ENCODE measurements around the gene CAPN11. TPM values are rescaled to one million over a fixed set of nuclear protein-coding genes. Genes with fewer than 3 reads are reported as not detected.

CAPN11 gene
- total and polyA plus RNA-seq, 9 of the 15 experiments (the other 6 are each of a cell fraction or from before 2014, with no cell fraction given): 0.03 to 0.61 (median 0.17) TPM; not detected in 1

DNA sequence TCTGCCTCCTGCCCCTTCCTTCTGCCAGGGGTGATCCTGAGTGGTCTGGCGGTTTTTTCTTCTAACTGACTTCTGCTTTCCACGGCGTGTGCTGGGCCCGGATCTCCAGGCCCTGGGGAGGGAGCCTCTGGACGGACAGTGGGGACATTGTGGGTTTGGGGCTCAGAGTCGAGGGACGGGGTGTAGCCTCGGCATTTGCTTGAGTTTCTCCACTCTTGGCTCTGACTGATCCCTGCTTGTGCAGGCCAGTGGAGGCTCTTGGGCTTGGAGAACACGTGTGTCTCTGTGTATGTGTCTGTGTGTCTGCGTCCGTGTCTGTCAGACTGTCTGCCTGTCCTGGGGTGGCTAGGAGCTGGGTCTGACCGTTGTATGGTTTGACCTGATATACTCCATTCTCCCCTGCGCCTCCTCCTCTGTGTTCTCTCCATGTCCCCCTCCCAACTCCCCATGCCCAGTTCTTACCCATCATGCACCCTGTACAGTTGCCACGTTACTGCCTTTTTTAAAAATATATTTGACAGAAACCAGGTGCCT is 75.0 kb downstream of the CAPN11 start (continued):
- TF ChIP-seq, protein P1, sequence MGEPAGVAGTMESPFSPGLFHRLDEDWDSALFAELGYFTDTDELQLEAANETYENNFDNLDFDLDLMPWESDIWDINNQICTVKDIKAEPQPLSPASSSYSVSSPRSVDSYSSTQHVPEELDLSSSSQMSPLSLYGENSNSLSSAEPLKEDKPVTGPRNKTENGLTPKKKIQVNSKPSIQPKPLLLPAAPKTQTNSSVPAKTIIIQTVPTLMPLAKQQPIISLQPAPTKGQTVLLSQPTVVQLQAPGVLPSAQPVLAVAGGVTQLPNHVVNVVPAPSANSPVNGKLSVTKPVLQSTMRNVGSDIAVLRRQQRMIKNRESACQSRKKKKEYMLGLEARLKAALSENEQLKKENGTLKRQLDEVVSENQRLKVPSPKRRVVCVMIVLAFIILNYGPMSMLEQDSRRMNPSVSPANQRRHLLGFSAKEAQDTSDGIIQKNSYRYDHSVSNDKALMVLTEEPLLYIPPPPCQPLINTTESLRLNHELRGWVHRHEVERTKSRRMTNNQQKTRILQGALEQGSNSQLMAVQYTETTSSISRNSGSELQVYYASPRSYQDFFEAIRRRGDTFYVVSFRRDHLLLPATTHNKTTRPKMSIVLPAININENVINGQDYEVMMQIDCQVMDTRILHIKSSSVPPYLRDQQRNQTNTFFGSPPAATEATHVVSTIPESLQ (CRISPR knock-in tag; IDR thresholded peaks at IDR 0.05): no peak

Small RNA genes lying within 50 kb of the gene (small RNA-seq; reads per million reads assigned to genes)
- not detected for gene RN7SL811P

Other genes starting within 250 kb of the CAPN11 start
Only the 7 nearest of the 11 such genes appear.
- gene MRPL14, start 31.4 kb upstream of the CAPN11 start, total RNA-seq (2014; rRNA removed): 166 and 199 TPM in 2 replicates
- 97.5 and 126 TPM in 2 replicates for gene MRPL14, start 31.4 kb upstream of the CAPN11 start, total RNA-seq (2014; rRNA removed; fragmentation: Illumina TruSeq; extraction: Trizol)
- 130 and 136 TPM in 2 replicates for gene MRPL14, start 31.4 kb upstream of the CAPN11 start, total RNA-seq (2015; rRNA removed; fragmentation: Illumina TruSeq; extraction: Trizol)
- 143 and 149 TPM in 2 replicates for gene MRPL14, start 31.4 kb upstream of the CAPN11 start, total RNA-seq (2021)
- gene MRPL14, start 31.4 kb upstream of the CAPN11 start, polyA plus RNA-seq (2011; rRNA removed): 145 and 165 TPM in 2 replicates
- 134 and 163 TPM in 2 replicates for gene MRPL14, start 31.4 kb upstream of the CAPN11 start, polyA plus RNA-seq (2014; fragmentation: Illumina TruSeq; extraction: Trizol)
- 100 to 1,000 TPM; 414 to 424 TPM for gene MRPL14, start 31.4 kb upstream of the CAPN11 start, polyA plus RNA-seq (2014; fragmentation: Nextera tagmentation; extraction: Ambion mirVana)
- gene MRPL14, start 31.4 kb upstream of the CAPN11 start, polyA plus RNA-seq (2014; rRNA removed): 195 and 240 TPM in 2 replicates
- 12.6 and 22.5 TPM in 2 replicates for gene TMEM63B, start 31.3 kb upstream of the CAPN11 start, total RNA-seq (2014; rRNA removed)
- gene TMEM63B, start 31.3 kb upstream of the CAPN11 start, total RNA-seq (2014; rRNA removed; fragmentation: Illumina TruSeq; extraction: Trizol): 10.8 and 14.4 TPM in 2 replicates
- gene TMEM63B, start 31.3 kb upstream of the CAPN11 start, total RNA-seq (2015; rRNA removed; fragmentation: Illumina TruSeq; extraction: Trizol): 14.0 and 14.3 TPM in 2 replicates
- gene TMEM63B, start 31.3 kb upstream of the CAPN11 start, total RNA-seq (2021): 39.2 and 39.4 TPM in 2 replicates
- gene TMEM63B, start 31.3 kb upstream of the CAPN11 start, polyA plus RNA-seq (2011; rRNA removed): 37.0 and 59.6 TPM in 2 replicates
- gene TMEM63B, start 31.3 kb upstream of the CAPN11 start, polyA plus RNA-seq (2014; fragmentation: Illumina TruSeq; extraction: Trizol): 32.5 and 35.7 TPM in 2 replicates
- under 1 TPM; 0.14 to 0.17 TPM for gene TMEM63B, start 31.3 kb upstream of the CAPN11 start, polyA plus RNA-seq (2014; fragmentation: Nextera tagmentation; extraction: Ambion mirVana)
- gene TMEM63B, start 31.3 kb upstream of the CAPN11 start, polyA plus RNA-seq (2014; rRNA removed): 26.8 and 31.0 TPM in 2 replicates
- gene MYMX, start 58.1 kb downstream of the CAPN11 start, total RNA-seq (2014; rRNA removed): not detected in 2 replicates
- not detected in 2 replicates for gene MYMX, start 58.1 kb downstream of the CAPN11 start, total RNA-seq (2014; rRNA removed; fragmentation: Illumina TruSeq; extraction: Trizol)
- not detected in 2 replicates for gene MYMX, start 58.1 kb downstream of the CAPN11 start, total RNA-seq (2015; rRNA removed; fragmentation: Illumina TruSeq; extraction: Trizol)
- gene MYMX, start 58.1 kb downstream of the CAPN11 start, total RNA-seq (2021): not detected in 2 replicates
- 0.12 TPM in 1 of 2 replicates, not detected in the other for gene MYMX, start 58.1 kb downstream of the CAPN11 start, polyA plus RNA-seq (2011; rRNA removed)
- gene MYMX, start 58.1 kb downstream of the CAPN11 start, polyA plus RNA-seq (2014; fragmentation: Illumina TruSeq; extraction: Trizol): not detected in 2 replicates
- gene MYMX, start 58.1 kb downstream of the CAPN11 start, polyA plus RNA-seq (2014; fragmentation: Nextera tagmentation; extraction: Ambion mirVana): not detected
- gene MYMX, start 58.1 kb downstream of the CAPN11 start, polyA plus RNA-seq (2014; rRNA removed): 0.12 TPM in 1 of 2 replicates, not detected in the other
- 57.7 and 89.5 TPM in 2 replicates for gene SLC29A1, start 64.8 kb downstream of the CAPN11 start, total RNA-seq (2014; rRNA removed)
- gene SLC29A1, start 64.8 kb downstream of the CAPN11 start, total RNA-seq (2014; rRNA removed; fragmentation: Illumina TruSeq; extraction: Trizol): 32.8 and 35.3 TPM in 2 replicates
- 43.2 and 44.3 TPM in 2 replicates for gene SLC29A1, start 64.8 kb downstream of the CAPN11 start, total RNA-seq (2015; rRNA removed; fragmentation: Illumina TruSeq; extraction: Trizol)
- 103 and 107 TPM in 2 replicates for gene SLC29A1, start 64.8 kb downstream of the CAPN11 start, total RNA-seq (2021)
- gene SLC29A1, start 64.8 kb downstream of the CAPN11 start, polyA plus RNA-seq (2011; rRNA removed): 148 and 204 TPM in 2 replicates
- gene SLC29A1, start 64.8 kb downstream of the CAPN11 start, polyA plus RNA-seq (2014; fragmentation: Illumina TruSeq; extraction: Trizol): 136 and 170 TPM in 2 replicates
- 10 to 100 TPM; 18.9 to 42.0 TPM for gene SLC29A1, start 64.8 kb downstream of the CAPN11 start, polyA plus RNA-seq (2014; fragmentation: Nextera tagmentation; extraction: Ambion mirVana)
- gene SLC29A1, start 64.8 kb downstream of the CAPN11 start, polyA plus RNA-seq (2014; rRNA removed): 140 and 147 TPM in 2 replicates
- 2,052 and 2,390 TPM in 2 replicates for gene HSP90AB1, start 88.3 kb downstream of the CAPN11 start, total RNA-seq (2014; rRNA removed)
- gene HSP90AB1, start 88.3 kb downstream of the CAPN11 start, total RNA-seq (2014; rRNA removed; fragmentation: Illumina TruSeq; extraction: Trizol): 2,633 and 2,824 TPM in 2 replicates
- 2,220 and 2,262 TPM in 2 replicates for gene HSP90AB1, start 88.3 kb downstream of the CAPN11 start, total RNA-seq (2015; rRNA removed; fragmentation: Illumina TruSeq; extraction: Trizol)
- gene HSP90AB1, start 88.3 kb downstream of the CAPN11 start, total RNA-seq (2021): 2,162 and 2,174 TPM in 2 replicates
- gene HSP90AB1, start 88.3 kb downstream of the CAPN11 start, polyA plus RNA-seq (2011; rRNA removed): 2,356 and 2,496 TPM in 2 replicates
- gene HSP90AB1, start 88.3 kb downstream of the CAPN11 start, polyA plus RNA-seq (2014; fragmentation: Illumina TruSeq; extraction: Trizol): 3,149 and 3,358 TPM in 2 replicates
- 1,000 to 10,000 TPM; 1,975 to 2,865 TPM for gene HSP90AB1, start 88.3 kb downstream of the CAPN11 start, polyA plus RNA-seq (2014; fragmentation: Nextera tagmentation; extraction: Ambion mirVana)
- 1,691 and 1,780 TPM in 2 replicates for gene HSP90AB1, start 88.3 kb downstream of the CAPN11 start, polyA plus RNA-seq (2014; rRNA removed)
- gene SLC35B2, start 98.7 kb downstream of the CAPN11 start, total RNA-seq (2014; rRNA removed): 43.6 and 59.3 TPM in 2 replicates
- gene SLC35B2, start 98.7 kb downstream of the CAPN11 start, total RNA-seq (2014; rRNA removed; fragmentation: Illumina TruSeq; extraction: Trizol): 31.1 and 38.8 TPM in 2 replicates
- 46.0 and 47.1 TPM in 2 replicates for gene SLC35B2, start 98.7 kb downstream of the CAPN11 start, total RNA-seq (2015; rRNA removed; fragmentation: Illumina TruSeq; extraction: Trizol)
- gene SLC35B2, start 98.7 kb downstream of the CAPN11 start, total RNA-seq (2021): 53.1 and 54.3 TPM in 2 replicates
- 50.8 and 53.9 TPM in 2 replicates for gene SLC35B2, start 98.7 kb downstream of the CAPN11 start, polyA plus RNA-seq (2011; rRNA removed)
- gene SLC35B2, start 98.7 kb downstream of the CAPN11 start, polyA plus RNA-seq (2014; fragmentation: Illumina TruSeq; extraction: Trizol): 57.6 and 58.9 TPM in 2 replicates
- 10 to 100 TPM; 14.5 to 19.2 TPM for gene SLC35B2, start 98.7 kb downstream of the CAPN11 start, polyA plus RNA-seq (2014; fragmentation: Nextera tagmentation; extraction: Ambion mirVana)
- 59.1 and 61.8 TPM in 2 replicates for gene SLC35B2, start 98.7 kb downstream of the CAPN11 start, polyA plus RNA-seq (2014; rRNA removed)
- gene NFKBIE, start 106.7 kb downstream of the CAPN11 start, total RNA-seq (2014; rRNA removed): 15.7 TPM in 2 replicates
- gene NFKBIE, start 106.7 kb downstream of the CAPN11 start, total RNA-seq (2014; rRNA removed; fragmentation: Illumina TruSeq; extraction: Trizol): 11.6 and 11.7 TPM in 2 replicates
- gene NFKBIE, start 106.7 kb downstream of the CAPN11 start, total RNA-seq (2015; rRNA removed; fragmentation: Illumina TruSeq; extraction: Trizol): 14.2 and 14.6 TPM in 2 replicates
- gene NFKBIE, start 106.7 kb downstream of the CAPN11 start, total RNA-seq (2021): 14.0 and 16.4 TPM in 2 replicates
- gene NFKBIE, start 106.7 kb downstream of the CAPN11 start, polyA plus RNA-seq (2011; rRNA removed): 11.9 and 12.3 TPM in 2 replicates
- gene NFKBIE, start 106.7 kb downstream of the CAPN11 start, polyA plus RNA-seq (2014; fragmentation: Illumina TruSeq; extraction: Trizol): 10.0 and 12.3 TPM in 2 replicates
- gene NFKBIE, start 106.7 kb downstream of the CAPN11 start, polyA plus RNA-seq (2014; fragmentation: Nextera tagmentation; extraction: Ambion mirVana): 1 to 10 TPM; 2.1 to 2.9 TPM
- gene NFKBIE, start 106.7 kb downstream of the CAPN11 start, polyA plus RNA-seq (2014; rRNA removed): 10.2 and 11.6 TPM in 2 replicates

Data from K562 (cell line).